Erythroblast (primary cell): Measurements from ENCODE around the gene LLGL1.

Experiments
- DNase-seq, 2 experiments: peaks; one replicate each; lab custom pipeline; 2025; lab: John Stamatoyannopoulos, UW
- GATA1 ChIP-seq: IDR thresholded peaks from 2 replicates; pipeline ENCODE4 v1.6.1; 2011; ENCODE audit warnings: low read depth, mild to moderate bottlenecking, control low read depth, low read length, moderate library complexity
- POLR2A ChIP-seq: IDR thresholded peaks from 2 replicates; pipeline ENCODE4 v1.6.1; 2011; ENCODE audit warnings: mild to moderate bottlenecking, low read length

LLGL1 gene

DNA sequence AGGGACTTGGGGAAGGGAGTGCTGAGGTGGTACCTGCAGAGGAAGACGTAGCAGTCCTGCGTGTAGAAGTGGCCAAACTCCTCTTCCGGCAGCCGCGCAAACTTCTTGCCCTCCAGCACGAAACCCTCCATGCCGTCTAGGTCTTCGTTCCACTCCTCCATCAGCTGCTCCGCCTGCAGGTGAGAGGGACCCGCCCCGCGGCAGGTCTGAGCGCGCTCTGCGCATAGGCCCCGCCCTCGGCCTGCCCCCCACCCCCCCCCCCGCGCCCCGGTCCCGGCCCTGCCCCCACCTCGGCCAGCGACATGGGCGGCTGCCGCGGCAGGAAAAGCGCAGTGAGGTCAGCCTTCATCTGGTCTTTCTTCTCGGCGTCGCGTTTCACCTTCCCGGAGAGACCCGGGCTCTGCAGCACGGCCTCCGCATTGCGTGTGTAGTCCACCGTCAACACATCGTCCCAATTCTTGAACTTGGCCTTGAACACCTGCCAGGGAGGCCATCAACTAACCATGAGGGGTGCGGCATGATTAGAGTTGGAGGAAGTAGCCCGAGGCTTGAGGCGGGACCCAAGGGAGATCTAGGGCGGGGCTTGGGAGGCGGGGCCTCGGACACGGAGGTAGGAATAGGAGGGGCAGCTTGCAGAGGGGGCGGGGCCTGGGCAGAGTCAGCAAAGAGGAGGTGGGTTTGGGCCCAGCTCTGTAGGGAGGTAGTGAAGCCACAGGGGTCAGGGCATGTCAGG, 21.6 kb downstream of the LLGL1 start:
- TF ChIP-seq POLR2A (no peak), GATA1 (no peak)
- DNase-seq = peak; percentile 35 to 36

DNA sequence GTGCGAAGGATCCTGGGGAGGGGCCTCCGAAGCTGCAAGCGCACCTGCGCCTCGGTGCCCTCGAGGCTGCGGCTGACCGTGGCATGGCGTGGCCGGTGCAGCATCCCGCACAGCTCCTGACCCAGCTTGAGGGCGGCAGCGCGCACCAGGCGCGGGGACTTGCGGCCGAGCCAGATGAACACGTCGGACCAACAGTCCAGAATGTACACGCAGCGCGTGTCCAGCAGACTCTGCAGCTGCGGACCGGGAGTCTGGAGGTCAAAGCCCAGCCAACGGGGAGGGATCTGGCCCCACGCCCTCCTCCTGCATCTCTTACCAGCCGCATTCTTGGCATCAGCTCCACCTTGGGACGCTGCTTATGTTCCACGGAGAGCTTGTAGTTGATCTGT, 22.2 kb downstream of the LLGL1 start:
- DNase-seq = no peak
- TF ChIP-seq POLR2A = no peak
- TF ChIP-seq GATA1 = no peak

DNA sequence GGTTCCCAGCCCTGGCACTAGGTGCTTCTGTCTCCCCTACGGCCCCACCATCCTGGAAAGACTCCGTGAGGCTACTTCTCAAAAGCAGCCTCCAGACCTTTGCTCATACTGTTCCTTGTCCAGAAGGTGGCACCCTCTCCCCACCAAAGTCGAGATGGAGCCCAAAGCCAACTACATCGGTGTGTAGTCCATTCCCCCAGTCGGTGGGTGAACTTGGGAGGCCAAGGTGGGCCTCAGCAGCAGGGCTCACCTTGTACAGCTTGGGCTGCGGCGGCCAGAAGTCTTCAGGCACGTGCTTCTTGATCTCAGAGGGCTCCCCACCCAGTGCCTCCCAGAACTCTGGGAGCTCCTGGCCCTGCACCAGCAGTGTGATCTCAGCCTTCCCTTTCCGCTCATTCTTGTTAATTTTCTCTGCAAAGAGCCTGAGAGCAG, 22.9 kb downstream of the LLGL1 start:
- no peak for TF ChIP-seq POLR2A
- TF ChIP-seq GATA1 = no peak
- DNase-seq = peak; percentile 73 to 86

DNA sequence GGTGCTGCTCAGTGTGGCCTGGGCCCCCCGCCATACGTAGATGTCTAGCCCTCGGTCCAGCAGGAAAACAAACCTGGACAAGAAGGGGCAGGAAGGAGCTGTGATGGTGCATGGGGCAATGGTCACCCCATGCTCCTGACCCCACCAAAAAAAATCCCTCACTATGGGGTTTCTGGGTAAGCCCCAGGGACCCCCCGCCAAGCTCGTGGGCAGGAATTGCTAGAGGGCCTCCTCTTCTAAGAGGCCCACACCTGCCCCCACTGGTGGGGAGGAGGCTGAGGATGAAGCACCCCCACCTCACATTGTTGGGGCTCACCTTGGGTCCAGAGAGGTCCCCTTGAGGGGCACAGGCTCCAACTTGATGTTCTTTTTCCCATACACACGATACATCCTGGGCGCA, 23.4 kb downstream of the LLGL1 start:
- no peak for DNase-seq
- TF ChIP-seq GATA1 (no peak), POLR2A (no peak)

DNA sequence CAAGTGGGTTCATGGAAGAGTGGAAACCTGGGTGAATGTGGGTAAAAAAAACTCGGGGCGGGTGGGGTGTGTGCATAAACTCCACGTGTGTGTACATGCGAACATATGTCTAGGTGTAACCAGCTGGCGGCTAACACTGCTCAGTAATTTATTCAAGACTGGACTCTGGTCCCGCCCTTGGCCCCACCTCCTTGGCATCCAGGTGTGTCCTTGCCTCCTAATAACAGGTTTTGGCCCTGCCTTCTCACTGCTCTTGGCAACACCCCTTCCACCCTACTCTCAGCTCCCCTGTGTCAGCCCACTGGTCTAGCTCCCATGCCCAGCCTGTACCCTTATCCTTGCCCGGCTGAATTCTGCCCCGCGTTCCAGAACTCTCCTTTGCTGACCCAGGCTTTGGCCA, 24.8 kb downstream of the LLGL1 start:
- no peak for TF ChIP-seq POLR2A
- TF ChIP-seq GATA1 = no peak
- no peak for DNase-seq

DNA sequence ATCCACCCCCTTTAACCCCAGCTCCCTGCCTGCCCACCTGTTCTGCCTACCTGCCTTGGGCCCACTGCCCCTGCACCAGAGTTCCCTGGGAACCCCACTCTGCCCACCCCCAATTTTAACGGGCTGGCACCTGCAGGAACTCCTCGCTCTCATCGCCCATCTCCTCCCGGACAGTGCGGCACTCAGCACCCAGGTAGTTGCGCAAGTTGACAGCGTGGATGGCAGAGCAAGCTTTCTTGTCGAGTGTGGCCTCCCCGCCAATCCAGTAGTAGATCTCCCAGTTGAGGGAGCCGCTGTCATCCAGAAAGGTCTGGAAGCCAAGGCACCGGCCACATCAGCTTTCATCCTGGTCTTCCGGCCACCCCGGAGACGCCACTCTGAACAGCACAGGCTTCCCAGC, 25.3 kb downstream of the LLGL1 start:
- TF ChIP-seq POLR2A (no peak), GATA1 (no peak)
- DNase-seq = no peak

DNA sequence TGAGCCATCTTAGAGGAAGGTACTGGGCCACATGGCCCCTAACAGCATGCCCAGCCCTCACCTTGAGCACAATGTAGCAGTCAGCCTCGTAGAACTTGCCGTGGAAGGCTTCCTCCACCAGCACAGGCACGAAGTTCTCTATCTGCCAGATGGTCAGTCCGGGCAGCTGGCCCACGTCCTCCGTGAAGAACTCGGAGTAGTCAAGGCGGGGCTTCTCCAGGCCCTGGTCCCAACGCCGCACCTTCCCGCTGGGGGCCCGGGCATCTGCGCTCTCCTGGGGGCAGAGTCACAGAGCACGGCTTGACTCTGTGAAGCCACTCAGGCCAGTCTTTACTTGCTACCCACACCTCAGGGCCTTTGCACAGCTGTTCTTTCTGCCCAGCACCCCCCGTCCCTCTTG, 25.8 kb downstream of the LLGL1 start:
- TF ChIP-seq GATA1 (no peak), POLR2A (no peak)
- no peak for DNase-seq

DNA sequence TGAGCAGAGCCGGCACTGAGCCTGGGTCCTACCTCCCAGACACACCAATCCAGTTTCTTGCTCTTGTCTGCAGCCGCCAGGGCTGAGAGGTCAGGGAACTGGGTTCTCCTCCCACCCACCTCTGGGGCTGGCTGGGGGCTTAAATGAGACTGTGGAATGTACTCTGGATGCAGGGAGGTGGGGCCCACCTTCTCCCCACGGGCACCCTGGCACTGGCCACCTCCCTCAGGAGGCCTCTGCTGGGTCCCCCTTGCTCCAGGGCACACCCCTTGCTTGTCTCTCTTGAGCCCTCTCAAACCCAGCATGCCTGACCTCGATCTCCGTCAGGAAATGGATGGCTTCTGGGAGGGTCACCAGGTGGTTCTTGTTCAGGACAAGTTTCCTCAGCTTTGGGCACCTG, 26.7 kb downstream of the LLGL1 start:
- TF ChIP-seq POLR2A (no peak), GATA1 (no peak)
- DNase-seq = no peak

DNA sequence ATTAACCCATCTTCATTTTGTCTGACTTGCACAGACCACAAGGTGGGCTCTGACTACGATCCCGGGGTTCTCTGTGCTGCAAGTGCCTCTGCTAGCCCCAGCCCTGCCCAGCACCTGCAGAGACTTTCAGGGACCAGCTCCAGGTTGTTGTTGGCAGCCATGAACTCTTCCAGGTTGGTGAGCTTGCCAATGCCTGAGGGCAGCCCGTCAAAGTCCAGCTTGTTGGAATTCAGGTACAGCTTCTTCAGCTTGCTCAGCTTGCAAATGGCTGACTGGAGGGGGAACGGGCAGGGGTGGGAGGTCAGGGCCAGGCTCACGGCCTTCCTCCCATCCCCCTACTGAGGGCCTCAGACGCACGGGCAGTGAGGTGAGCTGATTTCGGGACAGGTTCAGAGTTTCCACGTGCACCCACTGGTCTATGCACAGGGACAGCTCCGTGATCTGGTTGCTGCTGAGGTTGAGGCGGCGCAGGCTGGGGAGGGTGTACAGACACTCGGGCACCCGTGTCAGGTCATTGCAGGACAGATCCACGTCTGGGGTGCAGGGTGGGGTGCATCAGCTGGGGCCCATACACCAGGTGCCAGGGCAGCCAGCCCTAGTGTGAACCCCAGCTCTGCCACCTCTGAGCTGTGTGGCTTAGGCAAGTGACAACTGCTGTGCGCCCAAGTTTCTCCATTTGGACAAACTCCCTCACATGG, 27.9 kb downstream of the LLGL1 start:
- no peak for TF ChIP-seq POLR2A
- TF ChIP-seq GATA1 = no peak
- DNase-seq = no peak

DNA sequence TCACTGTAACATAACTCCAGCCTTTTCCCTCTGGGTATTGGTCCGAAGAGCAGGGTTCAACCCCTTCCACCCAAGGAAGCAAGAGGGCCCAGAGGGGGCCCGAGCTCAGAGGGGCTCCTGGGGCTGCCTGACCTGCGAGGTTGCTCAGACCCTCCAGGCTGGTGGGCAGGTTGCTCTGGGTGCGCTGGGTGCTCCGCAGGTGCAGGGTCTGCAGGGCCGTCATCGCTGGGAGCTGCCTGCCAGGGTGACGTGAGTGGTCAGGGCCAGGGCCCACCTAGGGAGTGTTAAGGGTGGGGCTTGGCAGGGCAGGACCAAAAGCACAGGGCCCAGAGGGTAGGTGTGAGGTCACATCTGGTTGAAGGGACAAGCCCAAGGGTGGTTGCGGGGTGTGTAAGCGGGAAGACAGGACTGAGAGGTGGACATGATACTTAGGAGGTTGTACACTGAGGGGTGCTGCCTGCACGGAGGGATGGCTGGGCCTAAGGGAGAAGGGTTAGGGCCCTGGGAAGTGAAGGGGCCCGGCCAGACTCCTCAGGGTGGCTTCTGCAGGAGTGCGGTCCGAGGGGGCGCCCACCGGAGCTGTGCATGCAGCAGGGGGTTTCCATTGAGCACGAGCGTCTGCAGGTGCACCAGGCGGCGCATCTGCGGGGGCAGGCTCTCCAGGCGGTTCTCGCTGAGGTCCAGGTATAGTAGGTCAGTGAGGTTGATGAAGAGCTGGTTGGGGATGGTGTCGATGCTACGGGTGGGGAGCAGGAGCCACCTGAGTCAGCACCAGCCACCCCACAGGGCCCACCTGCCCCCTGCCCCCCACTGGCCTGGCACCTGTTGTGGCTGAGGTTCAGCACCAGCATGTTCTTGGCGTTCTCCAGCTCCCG, 28.7 kb downstream of the LLGL1 start:
- DNase-seq = no peak
- TF ChIP-seq POLR2A = no peak
- no peak for TF ChIP-seq GATA1

DNA sequence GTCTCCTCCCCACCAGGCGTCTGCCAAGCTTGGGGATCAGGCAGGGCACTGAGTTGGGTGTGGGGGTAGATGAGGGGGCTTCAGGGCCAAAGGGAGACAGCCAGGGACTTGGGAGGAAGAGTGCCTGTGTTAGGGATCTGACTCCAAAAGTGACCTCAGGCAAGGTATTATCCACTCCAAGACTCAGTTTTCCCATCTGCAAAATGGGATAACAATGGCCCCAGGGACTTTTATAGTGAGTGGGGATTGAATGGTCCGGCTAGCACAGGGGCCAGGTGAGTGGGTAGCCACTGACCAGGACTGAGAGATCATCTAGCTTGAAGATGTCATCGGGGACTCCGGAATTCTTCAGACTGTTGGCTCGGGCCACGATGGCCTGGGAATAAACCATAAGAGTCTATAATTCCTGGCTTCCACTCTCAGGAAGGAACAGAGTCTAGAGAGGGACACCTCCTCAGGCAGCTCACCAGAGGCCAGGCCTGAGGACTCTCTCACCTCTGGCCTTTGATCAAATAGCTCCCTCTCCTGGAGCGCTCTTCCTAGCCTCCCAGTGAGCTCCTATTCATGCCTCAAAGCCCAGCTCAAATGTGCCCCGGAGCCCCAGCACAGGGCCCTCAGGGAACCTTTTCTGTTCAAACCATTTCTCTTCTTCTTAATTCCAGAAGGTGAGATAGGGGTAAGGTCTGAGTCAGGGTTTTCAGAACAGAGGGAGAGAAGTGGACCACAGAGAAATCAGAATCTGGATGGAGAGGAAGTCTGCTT, 29.6 kb downstream of the LLGL1 start:
- TF ChIP-seq GATA1 (no peak), POLR2A (no peak)
- peak in 1 of 2 experiments; percentile 24 for DNase-seq

DNA sequence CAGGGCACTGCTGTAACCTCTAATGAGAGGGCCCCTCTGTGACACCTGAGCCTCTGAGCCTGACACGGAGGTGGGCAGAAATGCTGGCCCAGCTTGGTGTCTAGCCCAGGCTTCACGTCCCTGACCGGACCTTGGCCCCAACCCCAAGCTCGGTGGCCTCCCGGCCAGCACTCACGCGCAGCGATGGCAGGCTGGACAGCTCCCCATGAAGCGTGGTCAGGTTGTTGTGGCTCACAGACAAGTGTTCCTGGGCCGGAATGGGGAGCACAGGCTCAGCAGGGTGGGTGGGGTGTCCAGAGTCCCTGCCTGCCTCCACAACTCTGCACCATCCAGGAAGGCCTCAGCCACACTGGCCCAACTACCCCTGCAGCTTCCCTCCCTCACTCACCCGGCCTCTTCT, 30.9 kb downstream of the LLGL1 start:
- TF ChIP-seq GATA1 = no peak
- no peak for TF ChIP-seq POLR2A
- no peak for DNase-seq

DNA sequence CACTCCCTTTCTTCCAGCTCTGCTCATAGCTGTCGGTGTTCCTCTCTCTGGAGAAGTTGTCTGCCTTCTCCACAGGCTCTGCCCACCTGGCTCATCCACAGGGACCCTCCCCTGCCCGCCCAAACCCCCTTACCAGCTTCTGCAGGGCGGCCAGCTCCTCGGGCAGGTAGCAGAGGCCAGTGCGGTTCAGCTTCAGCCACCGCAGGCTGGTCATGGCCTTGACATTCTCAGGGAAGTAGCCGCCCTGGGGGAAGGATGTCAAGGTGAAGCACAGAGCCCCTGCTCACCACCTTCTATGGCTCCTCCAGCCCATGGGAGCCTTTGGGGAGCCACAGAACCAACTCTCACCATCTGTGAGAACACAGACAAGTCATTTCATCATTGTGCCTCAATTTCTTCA, 31.3 kb downstream of the LLGL1 start:
- DNase-seq = no peak
- TF ChIP-seq GATA1 = no peak
- no peak for TF ChIP-seq POLR2A
